ENCODE measurements around the gene ASB1.
A peak's percentile ranks its signal among the peaks of the same experiment; 100 is the strongest.

The ASB1 gene

GRCh38 chr2:238445409-238446190 is 18.9 kb downstream of the ASB1 start:
- no peak for DNase-seq (ENCODE audit: low spot score)

- no peak for DNase-seq (ENCODE audit: low spot score)
Measured at GRCh38 chr2:238446371-238446770, 19.6 kb downstream of the ASB1 start.

GRCh38 chr2:238448031-238448955 is 21.6 kb downstream of the ASB1 start:
- no peak for DNase-seq (ENCODE audit: low spot score)

- no peak for DNase-seq (ENCODE audit: low spot score)
Measured at GRCh38 chr2:238449241-238449640, 22.5 kb downstream of the ASB1 start.

GRCh38 chr2:238449909-238450417 is 23.2 kb downstream of the ASB1 start:
- no peak for DNase-seq (ENCODE audit: low spot score)

GRCh38 chr2:238450440-238450861 is 23.7 kb downstream of the ASB1 start:
- DNase-seq (ENCODE audit: low spot score) = no peak

- no peak for DNase-seq (ENCODE audit: low spot score)
Measured at GRCh38 chr2:238453842-238454241, 27.1 kb downstream of the ASB1 start.

GRCh38 chr2:238456449-238456848 is 29.7 kb downstream of the ASB1 start:
- DNase-seq (ENCODE audit: low spot score) = no peak

GRCh38 chr2:238456970-238457926 is 30.5 kb downstream of the ASB1 start:
- DNase-seq (ENCODE audit: low spot score) = no peak

- DNase-seq (ENCODE audit: low spot score) = no peak
Measured at GRCh38 chr2:238457927-238458324, 31.2 kb downstream of the ASB1 start.

GRCh38 chr2:238458651-238459050 is 31.9 kb downstream of the ASB1 start:
- DNase-seq (ENCODE audit: low spot score) = no peak

GRCh38 chr2:238459081-238459629 is 32.4 kb downstream of the ASB1 start:
- DNase-seq (ENCODE audit: low spot score) = no peak

GRCh38 chr2:238461051-238461450 is 34.3 kb downstream of the ASB1 start:
- no peak for DNase-seq (ENCODE audit: low spot score)

- DNase-seq (ENCODE audit: low spot score) = no peak
Measured at GRCh38 chr2:238461491-238461890, 34.8 kb downstream of the ASB1 start.

- no peak for DNase-seq (ENCODE audit: low spot score)
Measured at GRCh38 chr2:238461916-238462315, 35.2 kb downstream of the ASB1 start.

GRCh38 chr2:238462782-238463396 is 36.2 kb downstream of the ASB1 start:
- peak; percentile 48 for DNase-seq (ENCODE audit: low spot score)

GRCh38 chr2:238464389-238464788 is 37.7 kb downstream of the ASB1 start:
- DNase-seq (ENCODE audit: low spot score) = no peak

GRCh38 chr2:238465487-238466242 is 38.9 kb downstream of the ASB1 start:
- DNase-seq (ENCODE audit: low spot score) = no peak

GRCh38 chr2:238466243-238466756 is 39.6 kb downstream of the ASB1 start:
- no peak for DNase-seq (ENCODE audit: low spot score)

- no peak for DNase-seq (ENCODE audit: low spot score)
Measured at GRCh38 chr2:238467062-238467461, 40.3 kb downstream of the ASB1 start.

Measured in kidney capillary endothelial cell (primary cell).